Activated CD4-positive, alpha-beta T cell treated with anti-CD3 and anti-CD28 coated beads for 4 hours (primary cell): ENCODE results near the gene STXBP3.

Experiments
- DNase-seq, 2 donors: peaks; one replicate each; pipeline ENCODE4 v3.0.0-alpha.2; 2020

The STXBP3 gene

DNA sequence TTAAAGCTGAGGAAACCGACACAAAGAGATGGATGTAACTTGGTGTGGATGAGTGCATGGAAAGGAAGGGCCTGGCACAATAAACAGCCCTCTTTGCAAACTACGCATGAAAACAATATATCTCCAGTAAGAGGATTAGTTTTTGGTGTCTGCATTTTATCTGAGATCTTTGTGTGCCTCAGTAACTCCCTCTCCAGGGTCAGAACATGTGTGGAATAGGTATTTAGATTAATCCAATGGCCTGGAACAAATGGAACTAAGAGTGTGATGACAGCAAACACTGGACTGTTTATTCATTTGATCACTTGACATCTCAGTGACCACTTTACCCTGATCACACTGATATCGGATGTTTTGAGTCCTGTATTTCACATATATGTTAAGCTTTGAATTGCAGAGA is 65.1 kb downstream of the STXBP3 start:
- no peak for DNase-seq

DNA sequence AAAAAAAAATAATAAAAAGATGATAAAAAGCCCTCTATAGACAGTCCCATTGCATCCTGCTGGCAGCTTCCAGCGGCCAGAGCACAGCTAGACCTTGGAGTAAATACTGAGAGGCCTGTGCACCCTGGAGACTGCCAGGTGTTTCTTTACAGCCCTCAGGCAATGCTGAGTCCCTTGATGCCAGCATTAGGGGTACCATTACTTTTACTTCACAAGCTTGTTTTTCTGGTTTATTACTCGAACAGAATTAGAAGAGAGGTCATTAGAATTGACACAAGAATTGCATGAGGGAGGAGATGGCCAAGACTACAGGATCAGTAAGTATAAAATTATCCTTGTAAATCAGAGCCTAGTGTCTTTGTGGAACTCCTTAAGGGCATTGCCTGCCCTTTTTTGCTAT is 66.9 kb downstream of the STXBP3 start:
- DNase-seq, result no peak

DNA sequence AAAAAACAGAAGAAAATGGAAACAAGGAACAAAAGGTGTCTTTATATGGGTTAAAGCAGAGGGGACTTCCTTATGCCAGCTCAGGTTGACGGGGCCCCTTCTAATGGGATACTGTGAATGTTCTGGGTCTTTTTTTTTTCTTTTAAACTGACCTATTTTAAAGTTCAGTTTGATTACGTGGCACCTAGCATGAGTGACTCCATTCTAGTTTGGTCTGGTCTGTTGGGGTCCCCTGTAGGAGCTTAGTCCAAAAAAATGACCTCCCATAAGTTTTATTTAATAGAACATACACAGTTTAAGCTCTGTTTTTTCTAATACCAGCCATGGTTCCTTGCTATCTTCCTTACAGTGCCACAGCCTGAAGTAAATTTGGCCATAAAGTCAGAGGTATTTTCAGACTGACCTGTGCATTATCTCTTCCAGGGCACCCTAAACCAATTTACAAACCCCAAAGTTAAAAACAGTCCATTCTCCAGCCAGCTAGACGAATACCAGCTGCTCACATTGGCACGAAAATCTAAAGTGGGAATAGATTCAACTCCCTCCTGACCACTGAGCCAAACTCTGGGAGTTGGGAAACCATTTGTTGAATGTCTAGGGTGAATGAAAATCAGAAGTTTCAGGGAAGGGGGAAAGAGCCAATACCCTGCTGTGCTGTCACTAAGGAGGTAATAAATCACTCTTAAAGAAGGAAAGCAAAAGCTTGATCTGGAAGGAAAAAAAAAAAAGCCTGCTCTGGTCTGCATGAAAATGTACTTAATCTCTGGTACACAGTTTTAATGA is 68.1 kb downstream of the STXBP3 start:
- DNase-seq, result no peak

DNA sequence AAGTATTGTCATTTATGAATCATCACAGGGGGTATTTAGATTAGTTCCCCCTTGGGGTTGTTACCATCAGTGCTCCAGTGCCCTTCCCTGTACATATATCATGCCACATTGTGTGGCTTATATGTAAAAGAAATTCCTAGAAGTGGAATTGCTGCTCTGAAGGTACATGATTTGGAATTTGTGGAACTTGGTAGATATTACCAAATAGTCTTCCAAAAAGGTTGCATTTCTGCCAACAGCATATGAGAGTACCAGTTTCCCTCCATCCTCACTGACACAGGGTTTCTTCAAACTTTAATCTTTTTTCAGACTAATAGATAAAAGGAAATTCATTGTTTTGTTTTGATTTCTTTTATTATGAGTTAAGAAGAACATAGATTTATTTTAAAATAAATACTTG is 69.1 kb downstream of the STXBP3 start:
- DNase-seq, result no peak

DNA sequence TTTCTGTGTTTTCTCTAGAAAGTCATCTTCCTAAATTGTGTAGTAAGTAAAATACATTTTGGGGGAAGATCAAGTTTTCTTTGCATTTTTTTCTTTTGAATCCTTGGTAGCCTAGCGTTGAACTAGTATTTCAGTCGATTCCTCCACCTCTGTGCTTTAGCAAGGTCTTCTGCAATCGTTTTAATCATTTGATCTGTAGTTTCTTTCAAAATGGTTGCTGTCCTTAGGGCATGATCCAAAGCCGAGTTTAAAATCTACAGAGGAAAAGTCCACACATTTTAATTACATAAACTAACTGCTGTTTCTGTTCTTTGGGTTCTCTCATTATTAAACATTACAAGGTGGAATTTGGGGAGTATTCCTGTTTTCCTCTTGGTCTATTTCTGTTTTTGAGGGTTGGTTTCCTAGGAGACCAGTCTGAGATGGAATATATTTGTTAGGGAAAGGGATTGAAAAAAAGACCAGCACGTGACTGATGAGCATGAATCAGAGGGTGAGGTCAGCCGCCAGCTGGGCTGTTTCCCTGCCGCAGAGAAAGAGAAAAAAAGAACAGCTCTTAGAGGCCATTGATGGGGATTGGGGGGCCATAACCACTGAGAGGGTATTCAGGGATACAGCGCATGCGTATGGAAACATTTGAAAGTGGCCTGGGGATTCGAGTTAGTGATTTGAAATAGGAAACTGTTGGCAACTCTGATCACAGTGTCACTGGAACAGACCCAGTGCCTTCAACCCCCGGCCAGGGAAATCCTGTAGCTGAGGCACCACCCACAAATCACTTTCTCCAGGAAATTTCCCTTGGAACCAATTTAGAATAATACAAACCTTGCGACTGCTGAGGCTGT is 69.8 kb downstream of the STXBP3 start:
- DNase-seq, result no peak

DNA sequence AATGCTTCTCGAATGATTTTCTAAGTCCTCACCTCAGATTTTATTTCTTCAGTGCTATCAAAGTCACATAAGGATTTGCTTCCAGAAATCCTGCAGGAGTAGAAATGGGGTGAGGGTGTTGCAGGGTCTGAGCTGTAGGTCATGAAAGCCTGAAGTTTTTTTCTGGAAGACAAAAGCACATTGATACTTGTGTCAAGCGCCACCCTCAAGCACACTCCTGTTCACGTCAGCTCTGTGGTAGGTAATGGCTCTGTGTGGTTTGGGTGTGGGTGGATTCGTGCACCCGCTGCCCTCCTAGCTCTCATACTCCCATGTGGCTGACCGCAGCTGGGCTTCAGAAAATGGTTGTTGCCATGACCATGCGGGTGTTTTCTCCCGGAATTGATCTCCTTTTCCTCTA is 70.5 kb downstream of the STXBP3 start:
- DNase-seq, result no peak

DNA sequence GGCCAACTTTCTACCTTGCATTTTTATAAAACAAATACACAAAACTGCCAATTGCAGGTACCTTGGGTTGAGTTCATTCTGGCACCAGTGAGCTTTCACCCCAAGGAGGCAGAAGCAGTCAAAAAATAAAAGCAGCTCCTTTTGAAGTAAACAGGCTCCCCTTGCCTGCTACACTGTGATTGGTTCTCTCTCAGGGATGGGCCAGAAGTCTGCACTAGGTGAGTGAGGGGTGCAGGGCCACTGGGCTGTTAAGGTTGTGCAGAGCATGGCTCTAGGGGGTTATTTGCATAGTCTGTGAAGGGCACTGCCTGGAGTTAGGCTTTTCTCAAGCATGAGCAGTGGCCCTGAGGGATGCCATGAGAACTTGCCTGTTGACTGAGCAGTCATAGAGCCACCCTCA is 71.3 kb downstream of the STXBP3 start:
- no peak for DNase-seq

DNA sequence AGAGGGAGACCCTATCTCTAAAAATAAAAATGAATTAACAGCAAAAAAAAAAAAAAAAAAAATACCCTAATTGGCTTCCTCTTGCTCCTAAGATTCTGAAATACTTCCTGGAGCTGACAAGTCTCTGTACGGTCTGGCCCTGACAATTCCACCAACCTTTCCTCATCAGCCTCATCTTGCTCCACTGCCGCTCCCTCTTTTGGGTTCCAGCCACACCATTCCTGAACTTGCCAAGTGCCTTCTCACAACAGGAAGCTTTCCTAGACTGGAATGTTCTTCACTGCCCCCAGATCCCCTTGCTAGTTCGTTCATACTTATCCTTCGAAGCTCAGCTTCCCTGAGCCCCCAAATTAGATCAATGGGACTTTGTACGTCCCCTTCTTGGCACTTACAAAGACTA is 73.4 kb downstream of the STXBP3 start:
- DNase-seq, result no peak

DNA sequence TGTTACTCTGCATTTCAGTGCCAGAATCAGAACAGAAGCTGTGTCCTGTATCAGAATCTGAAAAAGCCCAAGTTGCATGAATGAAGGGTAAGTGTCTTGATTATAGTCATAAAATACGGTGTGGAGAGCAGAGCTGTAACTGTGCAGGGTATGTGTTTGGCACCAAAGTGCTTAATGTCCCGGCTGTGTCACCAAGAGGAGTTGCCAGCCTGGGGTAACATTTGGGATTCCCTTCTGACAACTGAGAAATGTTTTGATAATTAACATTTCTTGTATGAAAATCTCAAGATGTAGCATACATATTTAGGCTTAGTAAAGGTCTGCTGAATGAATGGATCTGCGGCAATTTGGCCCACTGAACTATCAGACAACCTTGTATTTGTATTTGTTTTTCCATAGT is 77.2 kb downstream of the STXBP3 start:
- DNase-seq, result no peak

DNA sequence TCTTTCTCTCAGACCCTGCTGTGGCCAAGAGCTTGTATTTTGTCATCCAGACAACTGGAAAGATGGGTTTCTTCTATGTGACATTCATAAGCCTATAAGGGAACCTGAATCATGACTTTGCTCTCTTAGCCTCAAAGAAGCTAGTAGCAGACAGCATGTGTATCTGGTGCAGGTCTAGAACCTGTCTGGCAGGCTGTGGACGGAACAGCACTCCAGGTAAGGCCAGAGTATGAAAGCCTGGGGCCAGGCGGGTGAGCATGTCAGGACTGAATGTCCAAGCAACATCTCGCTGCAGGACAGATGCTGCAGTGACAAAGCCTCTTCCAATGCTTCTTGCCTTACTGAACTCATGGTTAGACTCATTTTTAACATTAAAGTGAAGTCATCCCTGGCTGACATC is 77.6 kb downstream of the STXBP3 start:
- DNase-seq, result no peak

DNA sequence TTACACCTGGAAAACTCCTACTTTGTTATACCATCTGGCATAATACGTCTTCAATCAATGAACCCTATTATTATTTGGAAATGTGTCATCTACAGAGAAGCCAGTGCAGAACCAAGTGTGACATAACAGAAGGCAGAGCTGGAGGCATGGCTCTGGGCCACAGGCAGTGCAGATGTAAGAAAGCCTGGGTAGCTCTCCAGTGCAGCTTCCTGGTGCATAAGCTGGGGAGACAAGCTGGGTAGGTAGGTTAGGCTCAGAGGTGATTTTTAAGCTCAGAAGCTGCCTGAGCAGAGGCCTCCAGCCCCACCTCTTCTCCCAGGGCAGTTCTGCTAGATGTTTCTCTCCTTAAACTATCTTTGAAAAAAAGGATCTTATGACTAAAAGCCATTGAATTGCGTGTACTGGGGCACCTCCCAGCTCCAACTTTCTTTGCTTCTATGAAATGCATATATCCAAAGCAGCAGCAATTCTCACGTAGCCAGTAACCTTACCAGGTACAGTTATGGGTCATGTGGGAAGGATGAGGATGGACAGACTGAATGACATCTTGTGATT is 79.7 kb downstream of the STXBP3 start:
- no peak for DNase-seq

DNA sequence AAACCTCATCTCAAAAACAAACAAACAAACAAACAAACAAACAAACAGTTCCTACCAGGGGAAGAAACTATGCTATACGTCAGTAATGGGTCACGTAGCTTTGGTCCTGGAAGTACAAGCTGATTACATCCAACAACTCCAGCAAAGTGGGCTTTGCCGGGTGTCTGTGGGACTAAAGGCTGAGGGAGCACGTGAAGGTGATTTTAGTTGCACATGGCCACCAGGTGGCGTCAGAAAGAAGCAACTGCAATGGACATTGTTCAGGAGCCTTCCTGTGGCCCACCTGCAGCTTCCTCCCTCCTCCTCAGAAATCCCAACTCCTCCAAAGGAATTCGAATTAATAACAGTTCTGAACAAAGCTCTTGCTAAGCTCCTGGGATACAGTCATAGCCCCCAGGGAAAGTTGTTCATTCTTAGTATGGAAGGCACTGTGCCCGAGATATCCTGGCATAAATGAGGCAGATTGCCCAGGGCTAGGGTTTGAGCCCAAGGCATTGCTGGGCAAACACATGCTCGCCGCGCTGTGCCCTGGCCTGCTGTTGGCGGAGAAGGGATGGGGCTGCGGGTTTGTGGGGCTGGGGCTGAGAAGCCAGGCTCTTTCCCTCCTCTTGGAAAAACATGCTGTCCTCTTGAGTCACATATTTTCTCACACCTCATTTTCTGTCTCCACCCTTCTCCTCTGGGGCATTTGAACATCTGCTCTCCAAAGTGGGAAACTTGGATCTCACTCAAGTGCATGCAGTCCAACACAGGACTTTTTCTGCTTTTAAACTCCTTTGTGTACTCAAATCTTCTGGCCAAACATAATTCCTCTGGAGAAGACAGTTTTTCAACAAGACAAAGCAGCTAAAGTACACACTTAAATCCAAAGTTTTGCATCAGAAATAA is 81.8 kb downstream of the STXBP3 start:
- DNase-seq, result peak; percentile 65 to 69

DNA sequence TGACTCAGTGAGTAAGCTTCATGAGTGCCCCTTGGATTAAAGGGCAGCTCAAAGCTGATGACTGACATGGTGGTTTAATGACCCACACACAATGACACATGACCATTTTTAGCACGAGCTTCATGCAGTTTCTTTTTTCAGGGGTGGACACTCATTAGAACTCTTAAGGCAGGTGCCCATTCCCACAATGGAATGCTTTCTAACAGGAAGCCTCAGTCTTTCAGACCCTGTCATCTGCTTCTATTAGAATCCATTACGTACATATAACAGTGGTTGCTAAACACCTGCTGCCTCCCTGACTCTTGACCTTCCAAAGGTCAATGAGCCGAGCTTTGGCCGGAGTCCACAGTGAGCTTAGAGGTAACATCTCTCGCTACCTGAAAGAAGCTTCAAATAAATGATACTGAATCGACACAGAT is 83.0 kb downstream of the STXBP3 start:
- no peak for DNase-seq

DNA sequence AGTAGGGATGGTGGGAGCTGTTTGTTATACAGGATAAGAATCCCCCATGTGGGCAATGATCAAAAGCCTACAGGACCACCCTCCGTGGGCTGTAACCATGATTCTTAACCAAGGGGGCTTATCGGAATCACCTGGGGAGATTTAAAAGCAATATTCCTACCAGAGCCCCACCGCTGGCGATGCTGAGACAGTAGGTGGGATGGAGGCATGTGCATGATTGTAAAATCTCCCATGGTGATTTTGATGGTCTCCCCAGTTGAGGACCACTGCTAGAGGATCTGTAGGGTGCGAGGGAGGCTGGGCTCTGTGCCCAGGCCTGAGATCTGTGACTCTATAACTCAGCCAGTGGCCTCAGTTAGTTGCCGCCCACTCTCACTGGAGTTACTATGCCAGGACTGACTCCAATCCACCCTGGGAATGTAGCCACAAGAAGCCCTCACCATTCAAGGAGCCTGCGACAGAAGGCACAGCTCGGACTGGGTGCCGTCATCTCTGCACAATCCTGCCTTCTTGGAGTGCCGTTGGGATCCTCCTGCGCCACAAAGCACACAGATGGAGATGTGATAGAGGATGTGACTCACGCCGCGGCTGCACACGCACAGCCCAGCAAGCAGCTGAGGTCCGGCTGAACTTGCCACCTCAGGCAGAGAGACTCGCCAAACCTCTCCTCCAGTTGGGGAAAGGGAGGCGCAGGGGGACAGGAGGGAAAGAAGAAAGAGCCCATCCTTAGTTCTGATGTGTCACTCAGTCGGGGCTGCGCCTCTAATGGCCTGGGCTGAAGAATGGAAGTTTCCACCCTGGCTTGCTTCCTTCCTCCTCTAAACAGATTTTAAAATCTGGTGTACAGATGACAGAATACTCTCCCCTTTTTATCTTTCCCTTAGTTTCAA is 83.9 kb downstream of the STXBP3 start:
- DNase-seq, result no peak

DNA sequence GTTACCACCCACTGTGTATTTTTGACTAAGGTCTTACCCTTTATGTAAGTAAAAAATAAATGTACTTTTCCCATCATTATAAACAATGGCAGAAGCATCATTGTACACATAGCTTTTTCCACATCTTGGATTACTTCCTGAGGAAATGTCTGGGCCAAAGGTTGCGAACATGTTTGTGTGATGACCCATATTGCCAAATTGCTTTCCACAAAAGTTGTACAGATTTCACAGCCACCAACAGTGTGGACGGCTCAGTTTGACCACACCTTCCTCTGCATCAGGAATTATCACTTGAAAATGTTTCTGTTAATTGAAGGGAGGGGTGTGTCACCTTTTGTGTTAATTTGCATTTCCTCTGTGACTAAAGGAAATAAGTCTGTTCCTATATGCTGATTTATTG is 84.8 kb downstream of the STXBP3 start:
- DNase-seq, result no peak

DNA sequence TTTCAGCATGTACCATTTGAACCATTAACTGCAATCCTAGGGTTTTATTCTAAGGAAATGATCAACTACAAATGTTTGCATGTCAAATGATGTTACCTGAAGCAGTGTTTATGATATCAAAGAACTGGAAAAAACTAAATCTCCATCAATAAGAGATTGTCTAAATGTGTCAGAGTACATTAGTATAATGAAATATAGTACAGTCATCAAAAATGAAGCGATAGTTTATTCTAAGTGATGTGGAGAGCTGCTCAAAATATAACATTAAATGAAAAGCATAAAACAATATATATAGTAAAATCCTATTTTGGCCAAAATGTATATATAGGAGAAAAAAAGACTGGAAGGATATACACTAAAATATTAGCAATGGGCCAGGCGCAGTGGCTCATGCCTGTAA is 86.5 kb downstream of the STXBP3 start:
- no peak for DNase-seq

DNA sequence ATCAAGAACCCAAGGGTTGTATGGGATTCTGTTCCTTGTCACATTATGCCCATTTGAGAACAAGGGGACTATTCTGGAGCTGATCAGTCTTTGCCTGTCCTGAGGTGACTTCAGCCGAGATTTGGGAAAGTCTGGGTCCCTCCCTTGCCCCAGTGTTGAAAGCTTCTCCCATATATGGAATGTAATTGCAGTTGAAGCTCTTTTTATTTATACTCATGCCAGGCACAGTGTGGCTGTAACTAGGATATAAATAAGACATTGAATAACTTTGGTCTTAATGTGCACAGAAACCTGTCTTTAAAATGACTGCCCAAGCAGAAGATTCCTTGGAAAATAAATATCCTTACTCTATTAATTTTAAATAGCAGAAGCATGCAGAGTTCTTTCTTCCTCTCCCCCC is 95.2 kb downstream of the STXBP3 start:
- DNase-seq, result no peak

DNA sequence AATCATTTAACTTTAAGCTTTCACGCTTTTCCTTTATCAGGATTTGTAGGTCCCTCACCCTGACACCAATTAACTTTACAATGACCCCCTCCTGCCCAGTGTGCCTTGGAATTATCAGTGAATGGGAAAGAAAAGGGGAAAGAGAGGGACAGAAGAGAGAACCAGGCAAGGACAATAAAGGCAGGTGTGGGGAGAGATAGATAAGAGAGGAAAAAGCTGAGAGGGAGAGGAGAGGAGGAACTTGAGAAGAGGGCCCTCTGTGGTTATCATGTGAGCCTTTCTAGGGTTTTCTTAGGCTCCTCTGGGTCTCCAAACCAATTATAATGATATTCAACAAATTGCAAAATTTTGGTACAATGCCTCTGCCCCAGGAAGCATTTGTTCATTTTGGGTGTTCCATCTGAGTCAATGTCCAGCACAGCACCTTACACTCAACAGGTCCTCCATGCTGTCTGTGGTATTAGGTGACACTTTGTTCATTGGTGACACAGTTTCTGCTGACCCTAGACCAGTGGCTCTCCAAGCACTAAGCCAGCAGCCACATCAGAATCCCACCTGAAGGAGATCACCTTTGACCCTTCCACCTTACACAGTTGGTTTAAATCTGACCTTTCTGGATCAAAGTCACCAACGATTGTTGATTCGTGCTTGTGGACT is 96.2 kb downstream of the STXBP3 start:
- DNase-seq, result no peak

DNA sequence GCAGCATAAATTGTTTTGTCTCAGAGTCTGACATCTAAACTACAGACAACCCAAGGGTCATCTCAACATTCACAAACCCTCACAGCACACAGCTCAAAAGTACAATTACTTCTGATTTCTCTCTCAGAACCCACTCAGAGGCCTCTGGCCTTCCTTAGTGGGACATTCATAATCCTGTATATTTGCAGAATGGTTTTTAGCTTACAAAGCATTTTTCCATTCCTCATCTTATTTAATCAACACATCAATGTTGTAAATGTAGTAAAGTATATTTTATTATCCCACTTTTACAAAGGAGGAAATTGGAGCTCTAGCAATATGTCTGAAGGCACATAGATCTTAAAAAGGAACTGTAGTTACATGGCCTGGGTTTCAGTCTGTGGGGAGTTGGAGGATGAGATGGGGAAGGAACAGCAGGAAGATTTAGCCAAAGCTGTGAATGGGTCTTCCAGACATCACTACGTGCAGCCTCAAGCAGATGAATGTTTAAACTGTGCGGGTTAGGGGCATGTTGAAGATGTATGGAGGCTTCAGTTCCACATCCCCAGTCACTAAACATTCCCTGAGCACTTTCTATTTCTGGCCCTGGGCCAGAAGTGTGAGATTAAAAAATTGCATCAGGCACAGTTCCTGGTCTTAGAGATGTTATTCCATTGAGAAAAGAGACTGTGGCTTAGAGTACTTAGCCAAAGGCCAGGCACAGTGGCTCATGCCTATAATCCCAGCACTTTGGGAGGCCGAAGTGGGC is 97.1 kb downstream of the STXBP3 start:
- DNase-seq, result no peak

DNA sequence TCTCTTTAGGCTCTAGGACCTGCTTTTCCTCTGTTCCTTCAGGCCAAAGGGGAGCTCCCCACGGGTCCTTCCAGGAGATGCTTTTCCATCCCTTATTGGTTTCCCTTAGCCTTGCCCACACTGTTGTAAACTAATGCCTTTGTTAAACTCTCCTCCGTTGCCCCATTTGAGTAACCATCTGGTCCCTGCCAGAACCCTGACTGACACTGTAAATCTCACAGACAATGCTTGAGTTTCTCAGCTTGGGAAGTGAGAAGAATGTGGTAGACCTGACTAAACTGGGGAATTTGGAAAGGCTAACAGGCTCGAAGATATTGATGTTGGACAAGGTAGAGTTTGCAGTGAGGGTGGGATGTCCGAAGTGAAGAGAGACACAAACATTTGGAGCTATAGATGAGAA is 99.0 kb downstream of the STXBP3 start:
- DNase-seq, result no peak

DNA sequence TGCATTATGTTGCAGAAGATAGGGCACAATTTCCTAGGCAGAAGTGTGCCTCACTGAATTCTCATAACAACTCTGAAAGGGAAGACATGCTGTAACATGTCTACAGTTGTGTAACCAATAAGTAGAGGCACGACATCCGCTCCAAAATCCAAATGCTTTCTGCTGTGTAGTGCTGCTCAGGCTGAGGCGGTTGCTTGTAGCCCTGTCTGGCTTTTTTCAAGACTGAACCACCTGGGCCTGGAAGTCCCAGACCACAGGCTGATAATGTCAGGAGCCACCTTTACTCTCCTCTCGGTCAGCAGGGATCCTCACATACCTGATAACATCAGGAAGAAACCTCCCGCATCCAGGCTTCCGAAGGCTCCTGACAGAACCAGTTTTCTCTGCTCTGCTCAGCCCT is 99.5 kb downstream of the STXBP3 start:
- no peak for DNase-seq
